ENCODE results near the gene CARHSP1. TPM values are rescaled to one million over a fixed set of nuclear protein-coding genes. Genes with fewer than 3 reads are reported as not detected.

Gene CARHSP1
- total RNA-seq, 5 donors from 2014 or later (not counting 1 experiment from before 2014, with no cell fraction given), result 32.9 to 44.3 (median 41.8) TPM

GRCh38 chr16:8865145-8865882, 3.5 kb downstream of the CARHSP1 start:
- Histone ChIP-seq H3K27ac (ENCODE audit: low read length) (no peak overlapping the region), H3K9me3 (no peaks in the 10 kb centered on the region), H3K4me1 (ENCODE audit: control insufficient read depth in 1 of 2, extremely low read depth in 1 of 2, insufficient read depth in 2 of 2, low read length in 2 of 2) (peaks cover 20 to 55% of the 10 kb centered on the region in 2 experiments), H3K4me3 (ENCODE audit: control insufficient read depth in 1 of 2, extremely low read depth in 1 of 2, low read length in 1 of 2) (no peak overlapping the region), H3K36me3 (ENCODE audit: control insufficient read depth in 2 of 2, extremely low read depth in 1 of 2, insufficient read depth in 1 of 2, low read length in 1 of 2) (peaks cover 4% of the 10 kb centered on the region in 2 donors), H3K27me3 (replicated peaks in 1 of 2; ENCODE audit: control insufficient read depth in 2 of 2, extremely low read depth in 1 of 2, insufficient read depth in 2 of 2, low read length in 1 of 2) (no peaks in the 10 kb centered on the region)
- H3K27ac Mint-ChIP-seq, result peak overlapping the region; percentile 67 to 82
- no peaks in the 10 kb centered on the region for H3K9me3 Mint-ChIP-seq
- no peaks in the 10 kb centered on the region for H3K36me3 Mint-ChIP-seq
- H3K4me1 Mint-ChIP-seq, result peaks cover 45 to 51% (median 51%) of the 10 kb centered on the region in 3 donors
- ChIA-PET POLR2A (interaction anchor here (0.6 to 1.0 kb wide), 2 partner anchors 11 to 65 kb away, joined by 6 read pairs; no protein-coding TSS in a partner anchor), CTCF (interaction anchor here in 1 of 2 donors (0.6 kb wide), 1 partner anchor 295 kb away, joined by 3 read pairs; no protein-coding TSS in a partner anchor)
- WGBS (ENCODE audit: insufficient coverage), result 95% methylated on average over 3 of the region's 14 CpGs
- DNase-seq (no peak), ATAC-seq (replicated peaks in 1 of 4) (no peak)
- H3K4me3 Mint-ChIP-seq, result peak overlapping the region in 2 of 3 donors; percentile 6 to 96
- no peaks in the 10 kb centered on the region for H3K27me3 Mint-ChIP-seq

GRCh38 chr16:8864480-8865110, 4.2 kb downstream of the CARHSP1 start:
- POLR2A ChIA-PET, result no interaction called here
- no peaks in the 10 kb centered on the region for H3K36me3 Mint-ChIP-seq
- DNase-seq (no peak), ATAC-seq (replicated peaks in 1 of 4) (no peak)
- no peaks in the 10 kb centered on the region for H3K27me3 Mint-ChIP-seq
- H3K27me3 ChIP-seq (replicated peaks in 1 of 2; ENCODE audit: control insufficient read depth in 2 of 2, extremely low read depth in 1 of 2, insufficient read depth in 2 of 2, low read length in 1 of 2), result no peaks in the 10 kb centered on the region
- WGBS (ENCODE audit: insufficient coverage), result 73% methylated on average over 12 of the region's 13 CpGs
- no peak overlapping the region for H3K27ac ChIP-seq (ENCODE audit: low read length)
- H3K4me1 ChIP-seq (ENCODE audit: control insufficient read depth in 1 of 2, extremely low read depth in 1 of 2, insufficient read depth in 2 of 2, low read length in 2 of 2), result peaks cover 20 to 48% of the 10 kb centered on the region in 2 experiments
- no peak overlapping the region for H3K4me3 ChIP-seq (ENCODE audit: control insufficient read depth in 1 of 2, extremely low read depth in 1 of 2, low read length in 1 of 2)
- H3K36me3 ChIP-seq (ENCODE audit: control insufficient read depth in 2 of 2, extremely low read depth in 1 of 2, insufficient read depth in 1 of 2, low read length in 1 of 2), result peaks cover 4% of the 10 kb centered on the region in 2 donors
- no peaks in the 10 kb centered on the region for H3K9me3 ChIP-seq
- H3K4me3 Mint-ChIP-seq, result peak overlapping the region in 1 of 3 donors; percentile 9
- H3K4me1 Mint-ChIP-seq, result peaks cover 45 to 46% (median 46%) of the 10 kb centered on the region in 3 donors
- CTCF ChIA-PET, result interaction anchor here in 1 of 2 donors (0.6 kb wide), 1 partner anchor 294 kb away, joined by 3 read pairs; no protein-coding TSS in a partner anchor
- no peaks in the 10 kb centered on the region for H3K9me3 Mint-ChIP-seq
- peak overlapping the region; percentile 67 to 82 for H3K27ac Mint-ChIP-seq

- peaks cover 39 to 41% (median 41%) of the 10 kb centered on the region in 3 donors for H3K4me1 Mint-ChIP-seq
- peaks cover 1% of the 10 kb centered on the region for H3K36me3 Mint-ChIP-seq
- DNase-seq, result no peak
- WGBS (ENCODE audit: insufficient coverage), result 92% methylated on average over 13 of the region's 17 CpGs
- H3K27ac ChIP-seq (ENCODE audit: low read length), result no peak overlapping the region
- H3K9me3 Mint-ChIP-seq, result no peaks in the 10 kb centered on the region
- no peaks in the 10 kb centered on the region for H3K27me3 Mint-ChIP-seq
- peak overlapping the region in 1 of 3 donors; percentile 9 for H3K4me3 Mint-ChIP-seq
- peaks cover 6 to 8% of the 10 kb centered on the region in 2 donors for H3K36me3 ChIP-seq (ENCODE audit: control insufficient read depth in 2 of 2, extremely low read depth in 1 of 2, insufficient read depth in 1 of 2, low read length in 1 of 2)
- no peak overlapping the region for H3K4me3 ChIP-seq (ENCODE audit: control insufficient read depth in 1 of 2, extremely low read depth in 1 of 2, low read length in 1 of 2)
- ATAC-seq (replicated peaks in 1 of 4), result no peak
- no peaks in the 10 kb centered on the region for H3K9me3 ChIP-seq
- no peaks in the 10 kb centered on the region for H3K27me3 ChIP-seq (replicated peaks in 1 of 2; ENCODE audit: control insufficient read depth in 2 of 2, extremely low read depth in 1 of 2, insufficient read depth in 2 of 2, low read length in 1 of 2)
- ChIA-PET CTCF (no interaction called here), POLR2A (no interaction called here)
- H3K4me1 ChIP-seq (ENCODE audit: control insufficient read depth in 1 of 2, extremely low read depth in 1 of 2, insufficient read depth in 2 of 2, low read length in 2 of 2), result peaks cover 20 to 42% of the 10 kb centered on the region in 2 experiments
- peak overlapping the region; percentile 21 to 46 for H3K27ac Mint-ChIP-seq
Measured at GRCh38 chr16:8863594-8864424, 5.0 kb downstream of the CARHSP1 start.

- Mint-ChIP-seq H3K27me3 (no peaks in the 10 kb centered on the region), H3K36me3 (peaks cover 6% of the 10 kb centered on the region), H3K9me3 (no peaks in the 10 kb centered on the region), H3K27ac (no peak overlapping the region), H3K4me1 (peaks cover 39 to 42% (median 42%) of the 10 kb centered on the region in 3 donors), H3K4me3 (no peak overlapping the region)
- no peaks in the 10 kb centered on the region for H3K27me3 ChIP-seq (replicated peaks in 1 of 2; ENCODE audit: control insufficient read depth in 2 of 2, extremely low read depth in 1 of 2, insufficient read depth in 2 of 2, low read length in 1 of 2)
- DNase-seq (no peak), ATAC-seq (replicated peaks in 1 of 4) (no peak)
- peaks cover 17 to 37% of the 10 kb centered on the region in 2 experiments for H3K4me1 ChIP-seq (ENCODE audit: control insufficient read depth in 1 of 2, extremely low read depth in 1 of 2, insufficient read depth in 2 of 2, low read length in 2 of 2)
- WGBS (ENCODE audit: insufficient coverage), result 83% methylated on average over 8 of the region's 14 CpGs
- no peaks in the 10 kb centered on the region for H3K9me3 ChIP-seq
- H3K4me3 ChIP-seq (ENCODE audit: control insufficient read depth in 1 of 2, extremely low read depth in 1 of 2, low read length in 1 of 2), result no peak overlapping the region
- no peak overlapping the region for H3K27ac ChIP-seq (ENCODE audit: low read length)
- CTCF ChIA-PET, result no interaction called here
- POLR2A ChIA-PET, result interaction anchor here in 1 of 2 donors (0.5 kb wide), 1 partner anchor 45 kb away, joined by 4 read pairs; no protein-coding TSS in a partner anchor
- peaks cover 10 to 13% of the 10 kb centered on the region in 2 donors for H3K36me3 ChIP-seq (ENCODE audit: control insufficient read depth in 2 of 2, extremely low read depth in 1 of 2, insufficient read depth in 1 of 2, low read length in 1 of 2)
Measured at GRCh38 chr16:8862309-8863130, 6.3 kb downstream of the CARHSP1 start.

GRCh38 chr16:8861563-8862308, 7.1 kb downstream of the CARHSP1 start:
- Histone ChIP-seq H3K27ac (ENCODE audit: low read length) (no peak overlapping the region), H3K36me3 (ENCODE audit: control insufficient read depth in 2 of 2, extremely low read depth in 1 of 2, insufficient read depth in 1 of 2, low read length in 1 of 2) (peaks cover 10 to 16% of the 10 kb centered on the region in 2 donors), H3K9me3 (no peaks in the 10 kb centered on the region), H3K4me3 (ENCODE audit: control insufficient read depth in 1 of 2, extremely low read depth in 1 of 2, low read length in 1 of 2) (no peak overlapping the region), H3K27me3 (replicated peaks in 1 of 2; ENCODE audit: control insufficient read depth in 2 of 2, extremely low read depth in 1 of 2, insufficient read depth in 2 of 2, low read length in 1 of 2) (no peaks in the 10 kb centered on the region), H3K4me1 (ENCODE audit: control insufficient read depth in 1 of 2, extremely low read depth in 1 of 2, insufficient read depth in 2 of 2, low read length in 2 of 2) (peaks cover 12 to 33% of the 10 kb centered on the region in 2 experiments)
- ATAC-seq (replicated peaks in 1 of 4) (no peak), DNase-seq (no peak)
- 90% methylated on average over 2 of the region's 14 CpGs for WGBS (ENCODE audit: insufficient coverage)
- Mint-ChIP-seq H3K27ac (no peak overlapping the region), H3K4me3 (no peak overlapping the region), H3K27me3 (no peaks in the 10 kb centered on the region), H3K9me3 (no peaks in the 10 kb centered on the region), H3K36me3 (peaks cover 9% of the 10 kb centered on the region), H3K4me1 (peaks cover 39 to 40% (median 40%) of the 10 kb centered on the region in 3 donors)
- POLR2A ChIA-PET, result interaction anchor here in 1 of 2 donors (0.6 kb wide), 1 partner anchor 219 kb away, joined by 3 read pairs; no protein-coding TSS in a partner anchor
- CTCF ChIA-PET, result interaction anchor here in 1 of 2 donors (0.6 kb wide), 1 partner anchor 184 kb away, joined by 5 read pairs; no protein-coding TSS in a partner anchor
